ENCODE data around the gene MFAP5. TPM values are rescaled to one million over a fixed set of nuclear protein-coding genes. Genes with fewer than 3 reads are reported as not detected.

Gene MFAP5
- polyA plus RNA-seq, 1 donor from 2014 or later: not detected

GRCh38 chr12:8661016-8661415, 1.6 kb downstream of the MFAP5 start:
- Histone ChIP-seq H4K20me1 (ENCODE audit: insufficient read depth) (no peaks in the 10 kb centered on the region), H3F3A (ENCODE audit: insufficient read depth, low read length, poor library complexity, severe bottlenecking) (no peaks in the 10 kb centered on the region), H3K9me3 (ENCODE audit: low read length) (no peaks in the 10 kb centered on the region), H2AFZ (ENCODE audit: low read depth, low read length) (no peak overlapping the region), H3K4me2 (ENCODE audit: low read length) (no peak overlapping the region), H3K4me3 (ENCODE audit: low read length) (no peak overlapping the region), H3K9me2 (ENCODE audit: insufficient read depth, low read length) (no peaks in the 10 kb centered on the region), H3K79me2 (replicated peaks; ENCODE audit: insufficient read depth, low read length) (no peaks in the 10 kb centered on the region), H3K27me3 (ENCODE audit: insufficient read depth, low read depth, low read length) (no peaks in the 10 kb centered on the region), H3K27ac (ENCODE audit: low read length) (no peak overlapping the region), H3K36me3 (ENCODE audit: insufficient read depth, low read length) (no peaks in the 10 kb centered on the region), H3K9ac (ENCODE audit: low read length) (no peak overlapping the region)
- TF ChIP-seq CTCF (IDR thresholded peaks at IDR 0.05; ENCODE audit: poor library complexity, severe bottlenecking): no peak

- TF ChIP-seq TAF1 (IDR thresholded peaks at IDR 0.05; ENCODE audit: low read depth) (no peak), SMC3 (conservative IDR thresholded peaks at IDR 0.05; ENCODE audit: poor library complexity) (no peak), MXI1 (conservative IDR thresholded peaks at IDR 0.05; ENCODE audit: poor library complexity, severe bottlenecking) (no peak), RAD21 (conservative IDR thresholded peaks at IDR 0.05) (no peak), POLR2AphosphoS5 (IDR thresholded peaks at IDR 0.05) (no peak), EZH2 (IDR thresholded peaks at IDR 0.05; ENCODE audit: borderline replicate concordance, insufficient read depth, low read length, poor library complexity, severe bottlenecking) (no peak), CTCF (IDR thresholded peaks at IDR 0.05; ENCODE audit: poor library complexity, severe bottlenecking) (no peak), REST (IDR thresholded peaks at IDR 0.05; ENCODE audit: borderline replicate concordance) (no peak), EP300 (conservative IDR thresholded peaks at IDR 0.05; ENCODE audit: poor library complexity, severe bottlenecking) (no peak)
- Histone ChIP-seq H4K20me1 (ENCODE audit: insufficient read depth) (no peaks in the 10 kb centered on the region), H3K36me3 (ENCODE audit: insufficient read depth, low read length) (no peaks in the 10 kb centered on the region), H3K27me3 (ENCODE audit: insufficient read depth, low read depth, low read length) (no peaks in the 10 kb centered on the region), H3K4me2 (ENCODE audit: low read length) (no peak overlapping the region), H3K9me3 (ENCODE audit: low read length) (no peaks in the 10 kb centered on the region), H3F3A (ENCODE audit: insufficient read depth, low read length, poor library complexity, severe bottlenecking) (no peaks in the 10 kb centered on the region), H3K27ac (ENCODE audit: low read length) (no peak overlapping the region), H2AFZ (ENCODE audit: low read depth, low read length) (no peak overlapping the region), H3K79me2 (replicated peaks; ENCODE audit: insufficient read depth, low read length) (no peaks in the 10 kb centered on the region), H3K9me2 (ENCODE audit: insufficient read depth, low read length) (no peaks in the 10 kb centered on the region), H3K4me3 (ENCODE audit: low read length) (no peak overlapping the region), H3K9ac (ENCODE audit: low read length) (no peak overlapping the region)
These were observed 4.3 kb downstream of the MFAP5 start for GRCh38 chr12:8658346-8658745.

Data from neural cell (in vitro differentiated cells).